C4-2B (cell line): Measurements from ENCODE around the gene PPP1R1A.

Source experiments
- H3K27ac ChIP-seq: fragments of 450-650 bp; 2 replicates; pipeline ENCODE4 v1.5.1; 2017
- ZFX ChIP-seq: fragments of 450-650 bp; IDR thresholded peaks from 2 replicates; pipeline ENCODE4 v1.6.1; 2017
- TF ChIP-seq, protein P1 (sequence below): fragments of 450-650 bp; conservative IDR thresholded peaks from 2 replicates; pipeline ENCODE4 v1.5.1; 2017; ENCODE audit warnings: mild to moderate bottlenecking

The PPP1R1A gene

DNA sequence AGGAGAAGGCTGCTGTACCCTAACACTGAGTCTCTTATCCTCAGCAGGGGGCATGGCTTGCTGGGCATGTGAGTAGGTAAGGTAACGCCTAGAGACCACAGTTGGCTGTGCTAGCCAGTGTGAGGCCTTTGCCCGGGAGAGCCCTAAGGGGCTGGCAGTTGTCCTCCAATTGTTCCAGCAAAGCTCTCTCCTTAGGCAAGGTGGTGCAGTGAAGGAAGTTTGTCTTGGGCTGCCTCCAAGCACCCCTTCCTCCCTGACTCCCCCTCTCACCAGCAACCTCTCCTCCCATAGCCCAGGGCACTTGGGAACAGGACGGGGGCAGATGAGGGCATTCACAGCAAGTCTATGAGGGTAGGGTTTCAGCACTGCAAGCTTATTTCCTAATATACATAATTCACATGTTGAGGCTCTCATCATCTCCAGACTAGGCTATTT is 23.3 kb upstream of the PPP1R1A start:
- no peak overlapping the region for H3K27ac ChIP-seq
- no peak for TF ChIP-seq ZFX
- TF ChIP-seq, protein P1, sequence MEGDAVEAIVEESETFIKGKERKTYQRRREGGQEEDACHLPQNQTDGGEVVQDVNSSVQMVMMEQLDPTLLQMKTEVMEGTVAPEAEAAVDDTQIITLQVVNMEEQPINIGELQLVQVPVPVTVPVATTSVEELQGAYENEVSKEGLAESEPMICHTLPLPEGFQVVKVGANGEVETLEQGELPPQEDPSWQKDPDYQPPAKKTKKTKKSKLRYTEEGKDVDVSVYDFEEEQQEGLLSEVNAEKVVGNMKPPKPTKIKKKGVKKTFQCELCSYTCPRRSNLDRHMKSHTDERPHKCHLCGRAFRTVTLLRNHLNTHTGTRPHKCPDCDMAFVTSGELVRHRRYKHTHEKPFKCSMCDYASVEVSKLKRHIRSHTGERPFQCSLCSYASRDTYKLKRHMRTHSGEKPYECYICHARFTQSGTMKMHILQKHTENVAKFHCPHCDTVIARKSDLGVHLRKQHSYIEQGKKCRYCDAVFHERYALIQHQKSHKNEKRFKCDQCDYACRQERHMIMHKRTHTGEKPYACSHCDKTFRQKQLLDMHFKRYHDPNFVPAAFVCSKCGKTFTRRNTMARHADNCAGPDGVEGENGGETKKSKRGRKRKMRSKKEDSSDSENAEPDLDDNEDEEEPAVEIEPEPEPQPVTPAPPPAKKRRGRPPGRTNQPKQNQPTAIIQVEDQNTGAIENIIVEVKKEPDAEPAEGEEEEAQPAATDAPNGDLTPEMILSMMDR = no peak

GRCh38 chr12:54608769-54609168 is 20.3 kb upstream of the PPP1R1A start:
- no peak for TF ChIP-seq ZFX
- TF ChIP-seq, protein P1 = no peak
- no peak overlapping the region for H3K27ac ChIP-seq

- H3K27ac ChIP-seq = no peak overlapping the region
- TF ChIP-seq ZFX = no peak
- TF ChIP-seq, protein P1 = no peak
Measured at GRCh38 chr12:54608156-54608555, 19.7 kb upstream of the PPP1R1A start.

GRCh38 chr12:54606556-54606955 is 18.1 kb upstream of the PPP1R1A start:
- H3K27ac ChIP-seq = no peak overlapping the region
- TF ChIP-seq ZFX = no peak
- TF ChIP-seq, protein P1 = no peak

DNA sequence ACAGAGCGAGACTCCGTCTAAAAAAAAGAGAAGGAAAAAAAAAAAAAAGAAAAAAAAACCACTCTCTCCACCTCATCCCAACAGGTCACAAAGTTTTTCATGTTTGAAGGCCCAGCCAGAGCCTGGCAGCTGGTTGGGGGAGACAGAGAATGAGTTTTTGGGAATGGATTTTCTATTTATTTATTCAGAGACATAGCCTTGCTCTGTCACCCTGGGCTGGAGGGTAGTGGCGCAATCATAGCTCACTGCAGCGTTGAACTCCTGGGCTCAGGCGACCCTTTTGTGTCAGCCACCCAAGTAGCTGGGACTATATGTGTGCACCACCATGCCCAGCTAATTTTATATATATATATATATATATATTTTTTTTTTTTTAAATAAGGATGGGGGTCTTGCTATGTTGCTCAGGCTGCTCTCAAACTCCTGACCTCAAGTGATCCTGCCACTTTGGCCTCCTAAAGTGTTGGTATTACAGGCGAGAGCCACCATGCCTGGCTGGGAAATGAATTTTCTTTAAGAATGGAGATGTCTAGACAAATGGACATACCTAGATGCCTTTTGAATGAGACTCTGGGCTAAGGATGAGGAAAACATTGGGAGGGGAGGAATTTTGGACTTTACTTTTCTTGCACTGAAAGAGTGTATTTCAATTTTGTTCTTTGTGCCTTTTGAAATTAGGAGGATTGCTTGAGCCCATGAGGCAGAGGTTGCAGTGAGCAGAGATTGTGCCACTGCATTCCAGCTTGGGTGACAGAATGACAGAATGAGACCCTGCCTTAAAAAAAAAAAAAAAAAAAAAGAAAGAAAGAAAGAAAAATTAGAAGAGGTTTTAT is 16.9 kb upstream of the PPP1R1A start:
- H3K27ac ChIP-seq = no peak overlapping the region

DNA sequence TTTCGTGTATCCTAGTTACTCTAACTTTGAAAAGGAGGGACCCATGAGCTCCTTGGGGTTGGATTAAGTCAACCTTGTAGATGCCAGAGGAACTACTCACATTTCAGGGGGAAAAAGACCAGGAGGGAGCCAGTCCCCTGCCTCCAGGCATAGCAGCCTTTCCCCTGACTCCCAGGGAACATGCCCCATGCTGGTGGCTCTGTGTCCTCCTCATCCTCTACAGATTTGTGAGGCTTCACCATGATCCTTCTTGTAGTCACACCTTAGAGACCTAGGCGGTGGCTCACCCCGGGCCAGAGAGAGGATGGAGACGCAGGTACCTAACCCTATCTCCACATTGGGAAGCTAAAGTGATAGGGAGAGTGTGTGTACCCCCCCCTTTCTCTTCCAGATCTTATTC is 16.0 kb upstream of the PPP1R1A start:
- no peak for TF ChIP-seq ZFX
- TF ChIP-seq, protein P1 = no peak
- H3K27ac ChIP-seq = no peak overlapping the region

More for the DNA sequence above, 16.9 kb upstream of the PPP1R1A start:
- no peak for TF ChIP-seq ZFX
- TF ChIP-seq, protein P1 = no peak

DNA sequence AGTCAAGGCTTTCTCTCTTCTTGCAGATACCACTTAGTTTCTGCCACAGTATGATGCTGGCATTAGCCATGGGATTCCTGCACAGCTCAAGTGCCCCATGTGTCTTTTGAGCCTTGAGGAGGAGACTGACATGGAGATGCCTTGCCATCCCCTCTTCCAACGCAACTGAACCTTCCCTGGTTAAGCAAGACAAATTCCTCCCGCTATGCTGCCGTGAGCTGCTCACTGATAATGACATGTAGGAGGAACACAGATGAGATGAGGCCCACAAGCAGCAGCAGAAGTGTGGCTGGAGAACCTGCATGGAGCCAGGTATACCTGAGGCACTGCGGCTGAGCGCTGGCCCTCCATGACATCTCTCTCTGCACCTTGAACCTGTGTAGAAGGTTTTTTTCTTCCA is 15.4 kb upstream of the PPP1R1A start:
- TF ChIP-seq ZFX = no peak
- TF ChIP-seq, protein P1 = no peak
- no peak overlapping the region for H3K27ac ChIP-seq
